DMS79 treated with DMSO at 0.1 percent for 48 hours (cell line): ENCODE measurements around the gene PRPSAP2.

ENCODE experiments used
- DNase-seq: peaks from one replicate; lab custom pipeline; 2025; lab: John Stamatoyannopoulos, UW

The PRPSAP2 gene

GRCh38 chr17:18962494-18962815 is 104.5 kb downstream of the PRPSAP2 start:
- no peak for DNase-seq

- no peak for DNase-seq
Measured at GRCh38 chr17:18963126-18964017, 105.4 kb downstream of the PRPSAP2 start.

- DNase-seq: no peak
Measured at GRCh38 chr17:18964018-18964351, 106.1 kb downstream of the PRPSAP2 start.

GRCh38 chr17:18964550-18964949 is 106.6 kb downstream of the PRPSAP2 start:
- DNase-seq: no peak

- DNase-seq: no peak
Measured at GRCh38 chr17:18965530-18966236, 107.8 kb downstream of the PRPSAP2 start.

GRCh38 chr17:18966831-18967624 is 109.1 kb downstream of the PRPSAP2 start:
- DNase-seq: peak; percentile 12

GRCh38 chr17:18967916-18968315 is 110.0 kb downstream of the PRPSAP2 start:
- no peak for DNase-seq

GRCh38 chr17:18968345-18968744 is 110.4 kb downstream of the PRPSAP2 start:
- DNase-seq: no peak

GRCh38 chr17:18968945-18969887 is 111.3 kb downstream of the PRPSAP2 start:
- DNase-seq: no peak

- no peak for DNase-seq
Measured at GRCh38 chr17:18970582-18971480, 112.9 kb downstream of the PRPSAP2 start.

- DNase-seq: no peak
Measured at GRCh38 chr17:18971801-18972200, 113.9 kb downstream of the PRPSAP2 start.

GRCh38 chr17:18974407-18975149 is 116.6 kb downstream of the PRPSAP2 start:
- no peak for DNase-seq

GRCh38 chr17:18975597-18975996 is 117.7 kb downstream of the PRPSAP2 start:
- DNase-seq: no peak

GRCh38 chr17:18976201-18976600 is 118.3 kb downstream of the PRPSAP2 start:
- DNase-seq: no peak

- no peak for DNase-seq
Measured at GRCh38 chr17:18977021-18977420, 119.1 kb downstream of the PRPSAP2 start.

- DNase-seq: no peak
Measured at GRCh38 chr17:18977646-18978045, 119.7 kb downstream of the PRPSAP2 start.

- no peak for DNase-seq
Measured at GRCh38 chr17:18978050-18978449, 120.1 kb downstream of the PRPSAP2 start.

- peak; percentile 20 for DNase-seq
Measured at GRCh38 chr17:18978655-18979054, 120.7 kb downstream of the PRPSAP2 start.
